Measurements from ENCODE around the gene AMPH.

- TF ChIP-seq POLR2A (IDR thresholded peaks at IDR 0.05) (no peak), CTCF (IDR thresholded peaks at IDR 0.05) (no peak)
These were observed 89.7 kb downstream of the AMPH start for GRCh38 chr7:38541440-38541839.
